Stimulated activated CD8-positive, alpha-beta memory T cell treated with anti-CD3 and anti-CD28 coated beads, Interleukin-4, amount 100 ng/mL, for 4 hours (primary cell): ENCODE data around the gene GRM8.
"Not testable (repeated sequence)": the region's sequence is repeated elsewhere in the genome, so short reads cannot be mapped to it uniquely, and the experiment has no call there.

Experiments
- DNase-seq, 2 donors: peaks; one replicate each; pipeline ENCODE4 v3.0.0-alpha.2; 2020; ENCODE audit warnings: low read depth in 2 of 2, low spot score in 1 of 2

Gene GRM8

GRCh38 chr7:126685018-126685573, 567.6 kb downstream of the GRM8 start:
- no peak for DNase-seq

DNA sequence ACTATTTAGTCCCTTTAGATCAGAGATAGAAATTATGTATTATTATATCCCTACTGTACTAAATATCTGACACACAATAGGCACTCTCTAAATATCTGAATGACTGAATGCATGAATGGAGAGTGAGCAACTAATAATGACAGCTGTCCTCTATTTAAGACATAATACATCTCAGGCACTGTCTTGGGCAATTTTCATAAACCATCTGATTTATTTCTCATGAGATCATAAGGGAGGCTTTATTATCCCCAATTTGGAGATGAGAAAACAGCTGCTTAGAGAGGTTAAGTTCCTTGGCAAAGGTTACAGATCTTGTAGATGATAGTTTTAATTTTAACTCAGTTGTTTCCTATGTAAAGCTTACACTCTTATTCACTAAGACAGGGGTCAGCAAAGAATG, 570.6 kb downstream of the GRM8 start:
- DNase-seq = no peak

DNA sequence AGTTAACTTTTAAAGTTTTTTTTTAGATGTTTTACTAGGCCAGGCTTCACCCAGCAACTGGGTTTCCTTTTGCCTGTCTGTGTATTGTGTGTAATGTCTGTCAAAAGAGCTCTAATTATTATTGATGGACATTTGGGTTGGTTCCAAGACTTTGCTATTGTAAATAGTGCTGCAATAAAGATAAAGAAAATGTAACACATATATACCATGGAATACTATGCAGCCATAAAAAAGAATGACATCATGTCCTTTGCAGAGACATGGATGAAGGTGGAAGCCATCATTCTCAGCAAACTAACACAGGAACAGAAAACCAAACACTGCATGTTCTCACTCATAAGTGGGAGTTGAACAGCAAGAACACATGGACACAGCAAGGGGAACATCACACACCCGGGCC, 584.0 kb downstream of the GRM8 start:
- DNase-seq = not testable (repeated sequence)

DNA sequence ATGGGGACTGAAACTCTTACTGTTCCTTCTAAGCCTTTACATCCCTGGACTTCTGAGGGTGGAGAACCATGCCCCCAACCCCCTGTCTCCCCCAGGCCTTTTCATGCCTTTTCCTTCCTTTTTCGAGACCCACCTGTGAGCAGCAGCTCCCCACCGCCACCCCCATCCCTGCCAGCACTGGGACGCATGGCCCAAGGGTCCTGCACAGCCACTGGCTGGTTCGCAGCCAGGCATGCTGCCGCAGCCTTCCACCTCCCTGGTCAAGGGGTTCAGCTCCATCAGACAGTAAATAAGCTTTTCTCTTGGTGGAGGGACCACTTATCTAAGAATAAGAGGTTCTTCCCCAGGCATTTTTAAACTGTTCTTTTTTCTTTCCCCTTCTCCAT, 584.4 kb downstream of the GRM8 start:
- no peak for DNase-seq

GRCh38 chr7:126667742-126668366, 584.9 kb downstream of the GRM8 start:
- no peak for DNase-seq

DNA sequence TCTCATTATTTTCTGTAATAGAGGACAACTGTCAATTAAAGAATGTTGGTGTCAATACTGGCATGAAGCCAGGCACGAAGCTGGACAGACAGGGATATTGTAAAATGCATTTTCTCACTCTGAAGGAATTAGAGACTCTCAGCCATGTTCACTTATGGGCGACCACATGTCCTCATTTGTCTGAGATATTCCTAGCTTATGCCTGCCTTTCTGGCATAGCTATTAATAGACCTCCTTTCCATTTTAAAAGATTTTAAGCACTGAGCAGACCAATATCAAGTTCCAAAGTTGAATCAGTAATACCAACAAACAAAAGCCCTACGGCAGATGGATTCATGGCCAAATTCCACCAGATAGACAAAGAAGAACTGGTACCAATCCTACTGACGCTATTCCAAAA, 589.9 kb downstream of the GRM8 start:
- DNase-seq = no peak

GRCh38 chr7:126659124-126659523, 593.6 kb downstream of the GRM8 start:
- no peak for DNase-seq

DNA sequence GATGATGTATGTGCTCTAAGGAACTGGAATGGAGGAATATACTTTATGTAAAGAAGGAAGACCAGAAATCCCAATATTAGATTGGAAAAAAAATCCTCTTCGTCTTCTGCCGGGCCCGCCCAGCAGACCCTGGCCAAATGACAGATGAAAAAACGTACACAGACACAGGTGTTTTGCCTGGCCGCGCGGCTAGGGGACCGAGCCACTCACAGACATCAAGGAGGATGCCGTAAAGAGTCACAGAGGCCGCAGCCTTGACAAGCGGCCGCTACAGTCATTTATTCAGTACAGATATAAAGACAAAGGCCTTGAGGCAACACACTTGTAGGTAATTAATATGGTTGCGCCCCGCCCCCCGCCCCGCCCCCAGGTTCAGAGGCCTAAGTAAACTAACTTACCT, 594.1 kb downstream of the GRM8 start:
- DNase-seq = no peak

GRCh38 chr7:126657599-126658358, 595.0 kb downstream of the GRM8 start:
- DNase-seq = no peak

GRCh38 chr7:126657137-126657536, 595.6 kb downstream of the GRM8 start:
- DNase-seq = no peak

DNA sequence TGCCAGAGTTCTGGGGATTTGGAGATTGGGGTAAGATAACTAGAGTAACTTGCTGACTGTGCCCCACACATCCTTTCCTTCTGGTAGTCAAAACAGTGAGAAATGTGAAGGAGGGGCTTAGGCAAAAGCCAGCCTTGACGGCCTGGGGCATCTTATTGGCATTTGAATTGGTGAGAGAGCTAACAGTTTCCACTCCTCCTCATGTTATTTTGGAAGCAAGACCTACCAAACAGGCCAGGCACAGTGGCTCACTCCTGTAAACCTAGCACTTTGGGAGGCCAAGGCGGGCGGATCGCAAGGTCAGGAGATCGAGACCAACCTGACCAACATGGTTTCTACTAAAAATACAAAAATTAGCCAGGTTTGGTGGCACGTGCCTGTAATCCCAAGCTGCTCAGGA, 596.6 kb downstream of the GRM8 start:
- no peak for DNase-seq

GRCh38 chr7:126637538-126637937, 615.2 kb downstream of the GRM8 start:
- DNase-seq = no peak

GRCh38 chr7:126635545-126635944, 617.2 kb downstream of the GRM8 start:
- no peak for DNase-seq

GRCh38 chr7:126608339-126608776, 644.4 kb downstream of the GRM8 start:
- no peak for DNase-seq

- DNase-seq = no peak
Measured at GRCh38 chr7:126606331-126606730, 646.4 kb downstream of the GRM8 start.

DNA sequence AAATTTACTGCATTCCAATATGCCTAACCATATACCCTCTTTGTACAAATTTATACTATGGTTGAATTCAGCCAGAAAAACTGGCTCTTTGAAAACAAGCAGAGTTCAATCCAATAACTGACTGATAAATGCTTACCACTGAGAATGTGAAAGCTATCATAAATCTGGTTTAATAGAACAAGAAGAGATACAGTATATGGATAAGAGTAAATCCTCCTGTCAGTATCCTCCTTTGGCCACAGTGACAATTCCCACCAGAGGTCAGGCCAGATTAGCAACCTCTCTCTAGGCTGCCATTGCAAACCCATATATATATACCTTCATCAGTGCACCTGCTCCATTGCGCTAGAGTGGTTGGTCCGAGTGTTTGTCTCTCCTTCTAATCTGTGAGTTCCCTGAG, 647.2 kb downstream of the GRM8 start:
- DNase-seq = no peak

DNA sequence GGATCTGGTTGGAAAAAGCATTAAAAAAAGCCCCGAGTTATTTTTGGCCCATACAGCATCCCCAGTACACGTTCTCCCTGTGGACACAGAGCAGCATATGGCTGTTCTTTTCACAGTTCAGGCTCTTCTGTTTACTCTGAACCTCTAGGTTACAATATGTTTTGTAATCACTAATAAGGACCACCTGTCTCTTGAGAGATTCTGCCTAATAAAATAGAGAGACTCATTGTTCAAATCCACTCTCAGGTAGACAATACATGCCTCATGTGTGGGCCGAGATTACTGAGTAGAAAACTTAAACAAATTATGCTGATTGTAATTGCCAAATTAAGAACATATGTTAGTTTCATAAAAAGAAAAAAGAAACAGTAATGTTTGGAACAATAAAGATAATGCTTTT, 647.7 kb downstream of the GRM8 start:
- DNase-seq = no peak

GRCh38 chr7:126589068-126589684, 663.6 kb downstream of the GRM8 start:
- DNase-seq = no peak

- no peak for DNase-seq
Measured at GRCh38 chr7:126578338-126578737, 674.4 kb downstream of the GRM8 start.

DNA sequence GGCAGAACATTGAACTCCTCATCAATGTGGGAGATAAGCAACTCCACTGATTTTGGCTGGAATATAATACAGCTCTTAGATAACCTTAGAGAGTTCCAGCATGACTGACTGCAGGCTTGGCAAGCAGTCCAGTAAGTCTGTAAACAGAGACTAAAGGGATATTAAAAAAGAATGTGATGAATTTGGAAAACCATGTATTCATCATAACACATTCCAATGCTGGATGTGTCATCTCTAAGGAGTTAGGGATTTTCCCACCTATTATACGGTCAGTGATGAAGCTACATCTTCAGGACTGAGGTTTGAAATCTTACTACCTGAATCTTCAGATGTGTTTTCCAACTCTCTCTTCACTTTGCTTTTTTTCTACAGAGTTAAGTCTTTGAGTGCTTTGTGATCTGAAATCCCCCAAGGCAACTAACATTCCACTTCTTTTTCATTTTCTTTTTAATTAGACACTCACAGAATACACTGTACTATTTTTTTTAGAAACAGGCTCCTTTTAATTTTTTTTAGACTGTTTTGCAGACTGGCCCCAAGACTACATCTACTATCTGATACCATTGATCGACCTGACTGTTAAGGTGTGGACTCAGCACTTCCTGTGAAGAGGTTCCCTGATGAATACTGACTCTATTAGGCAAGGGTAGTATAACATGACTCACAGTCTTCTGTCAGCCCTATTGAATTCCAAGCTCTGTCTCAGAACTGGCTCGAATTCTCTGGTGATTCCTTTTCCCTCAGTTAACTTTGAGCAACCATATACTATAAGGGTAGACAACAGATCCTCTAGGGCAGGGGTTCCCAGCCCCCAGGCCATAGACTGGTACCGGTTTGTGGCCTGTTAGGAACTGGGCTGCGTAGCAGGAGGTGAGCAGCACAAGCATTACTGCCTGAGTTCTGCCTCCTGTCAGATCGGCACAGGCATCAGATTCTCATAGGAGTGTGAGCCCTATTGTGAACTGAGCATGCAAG, 678.2 kb downstream of the GRM8 start:
- DNase-seq = no peak

- no peak for DNase-seq
Measured at GRCh38 chr7:126570845-126571244, 681.9 kb downstream of the GRM8 start.
